Spleen (tissue), 7 donors: Measurements from ENCODE around the gene AGRN.

Experiments used
- POLR2AphosphoS5 ChIP-seq, 3 donors: sonication (generic); formaldehyde crosslinking; IDR thresholded peaks; one replicate each; pipeline ENCODE4 v1.5.1; 2017; ENCODE audit warnings: antibody characterized with exemption in 3 of 3
- TF ChIP-seq, protein P1 (sequence below), 11 experiments: fragments of 200-600 bp in 7 of 11; fragments of 450-650 bp in 4 of 11; sonication (generic) in 4 of 11; IDR thresholded peaks in 8 of 11; conservative IDR thresholded peaks in 3 of 11; 1 replicate in 7 of 11; 2 replicates in 4 of 11; pipeline versions ENCODE4 v1.4.0 to v1.8.0; 2016 to 2021; ENCODE audit warnings: antibody characterized with exemption in 11 of 11, inconsistent platforms in 4 of 11, mild to moderate bottlenecking in 1 of 11
- donor health status: DM: no; HTN: no; CAD: no; lungs with moderate emphysema.
- donor health status: DM: no; HTN: no; CAD: no.
- donor health status: DM: no; HTN: no; CAD: no.

DNA sequence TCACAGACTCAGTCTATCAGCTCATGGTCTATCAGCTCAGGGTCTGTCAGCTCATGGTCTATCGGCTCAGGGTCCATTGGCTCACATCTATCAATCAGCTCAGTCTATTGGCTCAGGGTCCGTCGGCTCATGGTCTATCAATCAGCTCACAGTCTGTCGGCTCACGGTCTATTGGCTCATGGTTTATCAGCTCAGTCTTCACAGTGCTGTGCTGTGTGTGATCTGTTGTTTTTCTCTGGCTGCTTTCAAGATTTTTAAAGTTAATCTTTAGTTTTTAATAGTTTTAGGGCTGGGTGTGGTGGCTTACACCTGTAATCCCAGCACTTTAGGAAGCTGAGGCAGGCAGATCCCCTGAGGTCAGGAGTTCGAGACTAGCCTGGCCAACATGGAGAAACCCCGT is 81.6 kb downstream of the AGRN start:
- TF ChIP-seq POLR2AphosphoS5 (IDR thresholded peaks at IDR 0.05): no peak
- TF ChIP-seq, protein P1, sequence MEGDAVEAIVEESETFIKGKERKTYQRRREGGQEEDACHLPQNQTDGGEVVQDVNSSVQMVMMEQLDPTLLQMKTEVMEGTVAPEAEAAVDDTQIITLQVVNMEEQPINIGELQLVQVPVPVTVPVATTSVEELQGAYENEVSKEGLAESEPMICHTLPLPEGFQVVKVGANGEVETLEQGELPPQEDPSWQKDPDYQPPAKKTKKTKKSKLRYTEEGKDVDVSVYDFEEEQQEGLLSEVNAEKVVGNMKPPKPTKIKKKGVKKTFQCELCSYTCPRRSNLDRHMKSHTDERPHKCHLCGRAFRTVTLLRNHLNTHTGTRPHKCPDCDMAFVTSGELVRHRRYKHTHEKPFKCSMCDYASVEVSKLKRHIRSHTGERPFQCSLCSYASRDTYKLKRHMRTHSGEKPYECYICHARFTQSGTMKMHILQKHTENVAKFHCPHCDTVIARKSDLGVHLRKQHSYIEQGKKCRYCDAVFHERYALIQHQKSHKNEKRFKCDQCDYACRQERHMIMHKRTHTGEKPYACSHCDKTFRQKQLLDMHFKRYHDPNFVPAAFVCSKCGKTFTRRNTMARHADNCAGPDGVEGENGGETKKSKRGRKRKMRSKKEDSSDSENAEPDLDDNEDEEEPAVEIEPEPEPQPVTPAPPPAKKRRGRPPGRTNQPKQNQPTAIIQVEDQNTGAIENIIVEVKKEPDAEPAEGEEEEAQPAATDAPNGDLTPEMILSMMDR (IDR thresholded peaks at IDR 0.05 in 8 of 11, conservative IDR thresholded peaks at IDR 0.05 in 3 of 11): no peak
